Spinal cord (tissue), 10 donors: ENCODE data around the gene YARS1. TPM values are rescaled to one million over a fixed set of nuclear protein-coding genes. Genes with fewer than 3 reads are reported as not detected.
A peak's percentile ranks its signal among the peaks of the same experiment; 100 is the strongest.

Experiments used
- DNase-seq, 6 donors: peaks; one replicate each; pipeline versions ENCODE4 v3.0.0 to v3.0.0-alpha.2; 2013 to 2015; ENCODE audit warnings: low spot score in 6 of 6, low read depth in 4 of 6
- H3K27ac ChIP-seq: one replicate; pipeline ENCODE4 v1.5.1; 2013; ENCODE audit warnings: low read depth, low read length, control low read depth
- H3K27me3 ChIP-seq: one replicate; pipeline ENCODE4 v1.6.1; 2013; ENCODE audit warnings: low read length; ENCODE audit not compliant: control insufficient read depth, insufficient read depth
- H3K36me3 ChIP-seq: one replicate; pipeline ENCODE4 v1.6.1; 2013; ENCODE audit warnings: low read length; ENCODE audit not compliant: control insufficient read depth, insufficient read depth
- H3K4me1 ChIP-seq: one replicate; pipeline ENCODE4 v1.6.1; 2013; ENCODE audit warnings: low read length; ENCODE audit not compliant: control insufficient read depth, insufficient read depth
- H3K4me3 ChIP-seq: one replicate; pipeline ENCODE4 v1.5.1; 2013; ENCODE audit warnings: low read depth, low read length, control low read depth
- H3K9me3 ChIP-seq: one replicate; pipeline ENCODE4 v1.6.1; 2013; ENCODE audit warnings: low read length; ENCODE audit not compliant: control insufficient read depth, insufficient read depth
- WGBS: methylation state at CpG from one replicate; pipeline ENCODE4 v1.1.5; 2013; ENCODE audit warnings: missing lambda C conversion rate; ENCODE audit not compliant: insufficient coverage; 5-methylcytosine and 5-hydroxymethylcytosine counted together
- polyA plus RNA-seq, 2 donors: library from polyadenylated mRNA; unstranded; fragments of 120-200 nt; gene quantifications; one replicate each; pipeline ENCODE4 v1.2.1, GENCODE V29; 2013; ENCODE audit not compliant: insufficient read length in 2 of 2
- total RNA-seq, 2 donors: library from RNA; depleted of rRNA in 1 of 2; stranded (reverse); fragments of 120-200 nt in 1 of 2; fragments of >200 nt in 1 of 2; gene quantifications; one replicate each; pipeline versions ENCODE4 v1.2.3 to v1.2.4, GENCODE V29; 2013 to 2014
- donor health status: healthy.

Gene YARS1
- total and polyA plus RNA-seq, 4 donors, result 51.8 to 105 (median 68.1) TPM

DNA sequence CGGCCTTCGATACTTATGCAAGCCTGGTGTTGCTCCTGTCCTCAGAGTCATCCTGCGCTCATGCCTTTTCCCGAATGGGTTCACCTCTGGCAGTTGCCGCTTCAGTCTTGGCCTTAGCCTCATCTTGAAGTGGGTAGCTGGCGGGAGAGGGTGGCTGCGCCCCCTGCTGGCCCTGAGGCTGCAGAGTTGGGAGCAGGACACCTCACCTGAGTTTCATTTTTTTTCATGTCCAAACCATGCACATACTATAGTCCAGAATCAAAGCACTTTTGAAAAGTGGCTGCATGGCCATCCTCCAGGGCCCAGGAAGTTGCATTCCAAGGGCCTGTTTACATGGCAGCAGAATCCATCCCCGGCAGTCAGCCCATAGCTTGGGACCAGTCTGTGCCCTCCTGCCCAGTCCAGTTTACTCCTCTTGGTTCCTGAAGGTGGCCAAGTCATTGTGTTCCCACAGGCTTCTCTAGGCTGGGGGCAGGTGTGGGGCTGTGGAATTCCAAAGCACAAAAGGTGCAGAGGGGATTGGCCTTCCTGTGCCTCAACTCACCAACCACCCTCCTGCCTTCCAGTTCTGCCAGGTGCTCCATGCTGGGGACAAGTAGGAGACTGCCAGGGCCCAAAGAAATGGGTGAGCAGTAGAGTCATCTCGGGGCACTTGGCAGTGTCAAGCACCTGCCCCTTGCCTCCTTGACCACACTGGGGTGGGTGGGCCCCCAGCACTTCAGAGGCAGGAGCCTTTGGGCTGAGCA, 44.0 kb downstream of the YARS1 start:
- peak in 4 of 6 donors; percentile 45 to 90 (median 68) for DNase-seq
- H3K4me3 ChIP-seq, result no peak overlapping the region
- H3K36me3 ChIP-seq, result peaks cover 82% of the 10 kb centered on the region
- H3K4me1 ChIP-seq, result peaks cover 6% of the 10 kb centered on the region
- WGBS, result 44% methylated on average over 7 of the region's 9 CpGs
- no peak overlapping the region for H3K27ac ChIP-seq
- H3K27me3 ChIP-seq, result no peaks in the 10 kb centered on the region
- no peaks in the 10 kb centered on the region for H3K9me3 ChIP-seq

DNA sequence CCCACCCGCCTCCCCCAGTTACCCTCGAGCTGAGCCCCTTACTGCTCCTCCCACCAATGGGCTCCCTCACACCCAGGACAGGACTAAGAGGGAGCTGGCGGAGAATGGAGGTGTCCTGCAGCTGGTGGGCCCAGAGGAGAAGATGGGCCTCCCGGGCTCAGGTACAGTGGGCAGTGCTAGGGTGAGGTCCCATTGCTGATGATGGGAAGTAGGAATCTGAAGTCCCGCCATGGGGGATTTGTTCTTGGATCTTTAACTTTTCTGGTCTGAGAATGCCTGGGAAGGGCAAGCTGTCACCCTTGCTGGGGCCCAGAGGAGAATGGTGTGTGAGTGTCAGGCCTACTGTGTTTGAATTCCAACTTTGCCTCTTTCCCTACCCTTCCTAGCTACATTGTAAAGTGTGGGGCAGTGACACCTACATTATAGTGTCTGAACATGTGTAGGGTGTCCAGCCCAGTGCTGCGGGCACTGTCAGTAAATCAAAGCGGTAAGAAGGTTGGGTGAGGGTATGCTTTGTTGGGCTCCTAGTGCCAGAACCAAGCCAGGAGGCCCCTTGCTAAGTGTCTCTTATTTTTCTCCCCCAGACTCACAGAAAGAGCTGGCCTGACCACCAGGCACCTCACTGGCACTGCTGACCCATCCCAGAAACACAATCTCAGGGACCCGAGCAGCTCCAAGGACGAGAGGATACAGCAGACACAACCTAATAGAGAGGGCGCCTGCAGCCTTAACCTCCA, 44.7 kb downstream of the YARS1 start:
- Histone ChIP-seq H3K4me1 (peaks cover 11% of the 10 kb centered on the region), H3K27ac (no peak overlapping the region), H3K27me3 (no peaks in the 10 kb centered on the region), H3K4me3 (no peak overlapping the region), H3K9me3 (no peaks in the 10 kb centered on the region), H3K36me3 (peaks cover 84% of the 10 kb centered on the region)
- WGBS, result 86% methylated on average over 4 of the region's 10 CpGs
- no peak for DNase-seq

DNA sequence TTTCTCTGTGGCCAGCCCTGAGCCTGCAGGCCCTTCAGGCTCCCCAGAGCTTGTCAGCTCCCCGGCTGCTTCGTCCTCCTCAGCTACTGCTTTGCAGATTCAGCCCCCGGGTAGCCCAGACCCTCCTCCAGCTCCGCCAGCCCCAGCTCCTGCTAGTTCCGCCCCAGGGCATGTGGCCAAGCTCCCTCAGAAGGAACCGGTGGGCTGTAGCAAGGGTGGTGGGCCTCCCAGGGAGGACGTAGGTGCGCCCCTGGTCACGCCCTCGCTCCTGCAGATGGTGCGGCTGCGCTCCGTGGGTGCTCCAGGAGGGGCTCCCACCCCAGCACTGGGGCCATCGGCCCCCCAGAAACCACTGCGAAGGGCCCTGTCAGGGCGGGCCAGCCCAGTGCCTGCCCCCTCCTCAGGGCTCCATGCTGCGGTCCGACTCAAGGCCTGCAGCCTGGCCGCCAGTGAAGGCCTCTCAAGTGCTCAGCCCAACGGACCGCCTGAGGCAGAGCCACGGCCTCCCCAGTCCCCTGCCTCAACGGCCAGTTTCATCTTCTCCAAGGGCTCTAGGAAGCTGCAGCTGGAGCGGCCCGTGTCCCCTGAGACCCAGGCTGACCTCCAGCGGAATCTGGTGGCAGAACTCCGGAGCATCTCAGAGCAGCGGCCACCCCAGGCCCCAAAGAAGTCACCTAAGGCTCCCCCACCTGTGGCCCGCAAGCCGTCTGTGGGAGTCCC, 45.4 kb downstream of the YARS1 start:
- WGBS, result 82% methylated on average over 30 of the region's 30 CpGs
- Histone ChIP-seq H3K4me1 (peaks cover 14% of the 10 kb centered on the region), H3K36me3 (peaks cover 80% of the 10 kb centered on the region), H3K4me3 (no peak overlapping the region), H3K27me3 (no peaks in the 10 kb centered on the region), H3K9me3 (no peaks in the 10 kb centered on the region), H3K27ac (no peak overlapping the region)
- DNase-seq, result no peak

- Histone ChIP-seq H3K4me3 (no peak overlapping the region), H3K9me3 (no peaks in the 10 kb centered on the region), H3K27ac (no peak overlapping the region), H3K27me3 (no peaks in the 10 kb centered on the region), H3K4me1 (peaks cover 21% of the 10 kb centered on the region), H3K36me3 (peaks cover 73% of the 10 kb centered on the region)
- DNase-seq, result no peak
- WGBS, result 72% methylated on average over 15 of the region's 18 CpGs
These were observed 46.2 kb downstream of the YARS1 start for GRCh38 chr1:32770741-32771548.

GRCh38 chr1:32770221-32770731, 46.9 kb downstream of the YARS1 start:
- Histone ChIP-seq H3K36me3 (peaks cover 66% of the 10 kb centered on the region), H3K4me3 (no peak overlapping the region), H3K27ac (no peak overlapping the region), H3K27me3 (no peaks in the 10 kb centered on the region), H3K9me3 (no peaks in the 10 kb centered on the region), H3K4me1 (peaks cover 28% of the 10 kb centered on the region)
- 84% methylated on average over 24 of the region's 25 CpGs for WGBS
- DNase-seq, result no peak

DNA sequence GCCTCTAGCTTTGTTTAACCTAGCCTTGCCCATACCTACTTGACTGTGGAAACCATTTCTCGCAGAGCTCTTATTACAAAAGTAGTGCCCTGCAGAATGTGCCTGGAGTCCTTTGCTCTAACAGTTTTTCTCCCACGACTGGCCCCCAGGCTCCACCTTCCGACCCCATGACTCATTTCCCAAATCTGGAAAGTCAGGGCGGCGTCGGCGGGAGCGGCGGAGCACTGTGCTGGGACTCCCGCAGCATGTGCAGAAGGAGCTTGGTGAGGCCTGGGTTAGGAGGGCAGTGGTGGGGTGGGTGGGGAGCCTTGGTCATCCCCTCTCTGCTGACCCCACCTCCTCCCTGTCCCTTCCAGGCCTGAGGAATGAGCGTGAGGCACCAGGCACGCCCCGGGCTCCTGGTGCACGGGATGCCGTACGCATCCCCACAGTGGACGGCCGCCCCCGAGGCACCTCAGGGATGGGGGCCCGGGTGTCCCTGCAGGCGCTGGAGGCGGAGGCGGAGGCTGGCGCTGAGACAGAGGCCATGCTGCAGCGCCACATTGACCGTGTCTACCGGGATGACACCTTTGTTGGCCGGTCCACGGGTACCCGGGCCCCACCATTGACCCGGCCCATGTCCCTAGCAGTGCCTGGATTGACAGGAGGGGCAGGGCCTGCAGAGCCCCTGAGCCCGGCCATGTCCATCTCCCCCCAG, 47.5 kb downstream of the YARS1 start:
- Histone ChIP-seq H3K36me3 (peaks cover 63% of the 10 kb centered on the region), H3K4me1 (peaks cover 34% of the 10 kb centered on the region)

DNA sequence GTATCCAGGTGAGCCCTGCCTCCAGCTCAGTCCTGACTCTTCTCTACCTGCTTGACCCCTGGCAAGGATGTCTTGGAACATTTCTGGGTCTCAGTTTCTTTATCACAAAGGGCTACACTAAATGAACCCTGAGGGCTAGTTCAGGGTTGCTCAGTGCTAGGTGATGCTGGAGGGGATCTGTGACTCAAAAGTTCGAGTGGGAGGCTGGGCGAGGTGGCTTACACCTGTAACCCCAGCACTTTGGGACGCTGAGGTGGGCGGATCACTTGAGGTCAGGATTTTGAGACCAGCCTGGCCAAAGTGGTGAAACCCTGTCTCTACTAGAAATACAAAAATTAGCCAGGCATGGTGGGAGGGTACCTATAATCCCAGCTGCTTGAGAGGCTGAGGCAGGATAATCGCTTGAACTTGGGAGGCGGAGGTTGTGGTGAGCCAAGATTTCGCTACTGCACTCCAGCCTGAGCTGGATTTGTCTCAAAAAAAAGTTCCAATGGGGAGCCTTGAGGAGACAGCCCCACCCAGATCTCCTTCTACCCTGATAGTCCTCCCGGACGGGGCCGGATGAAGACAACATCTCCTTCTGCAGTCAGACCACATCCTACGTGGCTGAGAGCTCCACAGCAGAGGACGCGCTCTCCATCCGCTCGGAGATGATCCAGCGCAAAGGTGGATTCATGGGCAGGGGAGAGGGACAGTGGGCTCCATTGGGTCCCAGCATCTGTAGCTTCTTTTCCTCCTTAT, 48.9 kb downstream of the YARS1 start:
- H3K36me3 ChIP-seq, result peaks cover 55% of the 10 kb centered on the region
- H3K4me1 ChIP-seq, result peaks cover 34% of the 10 kb centered on the region
- H3K27me3 ChIP-seq, result no peaks in the 10 kb centered on the region
- no peak overlapping the region for H3K27ac ChIP-seq
- no peaks in the 10 kb centered on the region for H3K9me3 ChIP-seq
- DNase-seq, result no peak
- H3K4me3 ChIP-seq, result no peak overlapping the region
- WGBS, result 77% methylated on average over 5 of the region's 16 CpGs

More for the DNA sequence above, 47.5 kb downstream of the YARS1 start:
- 89% methylated on average over 20 of the region's 32 CpGs for WGBS
- Histone ChIP-seq H3K27me3 (no peaks in the 10 kb centered on the region), H3K9me3 (no peaks in the 10 kb centered on the region), H3K4me3 (no peak overlapping the region), H3K27ac (no peak overlapping the region)
- DNase-seq, result no peak

DNA sequence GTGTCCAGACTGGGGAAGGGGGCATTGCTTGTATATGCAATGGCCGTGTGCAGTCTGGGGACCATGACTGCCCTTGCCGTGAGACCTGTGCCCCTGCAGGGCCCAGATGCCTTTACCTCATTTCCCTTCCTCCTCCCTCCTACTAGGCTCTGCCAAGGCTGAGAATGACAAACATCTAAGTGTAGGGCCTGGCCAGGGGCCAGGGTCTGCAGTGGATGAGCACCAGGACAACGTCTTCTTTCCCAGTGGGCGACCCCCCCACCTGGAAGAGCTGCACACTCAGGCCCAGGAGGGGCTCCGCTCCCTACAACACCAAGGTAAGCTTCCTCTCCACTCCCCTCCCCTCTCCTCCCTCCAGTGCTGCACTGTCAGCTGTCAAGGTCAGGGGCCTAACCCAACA, 49.5 kb downstream of the YARS1 start:
- DNase-seq, result no peak
- Histone ChIP-seq H3K27ac (no peak overlapping the region), H3K4me3 (no peak overlapping the region), H3K4me1 (peaks cover 30% of the 10 kb centered on the region), H3K27me3 (no peaks in the 10 kb centered on the region), H3K36me3 (peaks cover 48% of the 10 kb centered on the region), H3K9me3 (no peaks in the 10 kb centered on the region)
- WGBS, result 42% methylated on average over 5 of the region's 5 CpGs
